Activated naive CD4-positive, alpha-beta T cell (primary cell): ENCODE measurements around the gene CMTM4.
"Not testable (repeated sequence)": the region's sequence is repeated elsewhere in the genome, so short reads cannot be mapped to it uniquely, and the experiment has no call there.

Source experiments
- DNase-seq, 4 experiments: peaks; one replicate each; lab custom pipeline; 2025; lab: John Stamatoyannopoulos, UW

CMTM4 gene

DNA sequence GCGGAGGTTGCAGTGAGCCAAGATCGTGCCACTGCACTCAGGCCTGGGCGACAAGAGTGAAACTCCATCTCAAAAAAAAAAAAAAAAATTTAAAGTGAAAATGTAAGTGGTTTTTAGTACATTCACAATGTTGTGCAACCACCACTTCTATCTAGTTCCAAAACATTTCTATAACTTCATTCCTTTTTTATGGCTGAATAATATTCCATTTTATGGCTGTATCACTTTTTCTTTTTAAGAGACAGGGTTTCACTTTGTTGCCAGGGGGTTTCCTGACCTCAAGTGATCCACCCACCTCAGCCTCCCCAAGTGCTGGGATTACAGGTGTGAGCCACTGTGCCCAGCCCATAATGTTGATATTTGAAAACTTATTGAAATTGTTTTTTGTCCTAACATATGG, 103.7 kb downstream of the CMTM4 start:
- no peak for DNase-seq

GRCh38 chr16:66592241-66592640, 104.3 kb downstream of the CMTM4 start:
- DNase-seq, result no peak

DNA sequence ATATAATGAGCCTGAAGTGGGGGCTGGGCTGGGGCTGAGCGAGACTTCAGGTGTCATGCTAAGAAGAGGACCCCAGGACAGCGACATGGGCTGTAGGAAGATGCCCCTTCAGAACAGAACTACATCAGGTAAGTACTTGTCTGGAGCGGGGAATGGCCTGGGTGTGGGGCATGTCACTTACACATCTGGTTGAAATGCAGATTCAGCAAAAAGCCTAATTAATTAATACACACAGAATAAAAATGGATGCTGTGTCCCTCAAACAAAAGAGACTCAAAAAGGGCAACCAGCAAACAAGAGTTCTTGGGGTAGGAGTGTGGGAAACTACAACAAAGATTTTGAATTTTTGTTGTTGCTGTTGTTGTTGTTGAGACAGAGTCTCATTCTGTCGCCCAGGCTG, 105.5 kb downstream of the CMTM4 start:
- DNase-seq, result no peak

- DNase-seq, result no peak
Measured at GRCh38 chr16:66590322-66590721, 106.2 kb downstream of the CMTM4 start.

GRCh38 chr16:66588981-66589713, 107.4 kb downstream of the CMTM4 start:
- peak in 2 of 4 experiments; percentile 21 to 52 for DNase-seq

GRCh38 chr16:66587881-66588600, 108.5 kb downstream of the CMTM4 start:
- DNase-seq, result no peak

DNA sequence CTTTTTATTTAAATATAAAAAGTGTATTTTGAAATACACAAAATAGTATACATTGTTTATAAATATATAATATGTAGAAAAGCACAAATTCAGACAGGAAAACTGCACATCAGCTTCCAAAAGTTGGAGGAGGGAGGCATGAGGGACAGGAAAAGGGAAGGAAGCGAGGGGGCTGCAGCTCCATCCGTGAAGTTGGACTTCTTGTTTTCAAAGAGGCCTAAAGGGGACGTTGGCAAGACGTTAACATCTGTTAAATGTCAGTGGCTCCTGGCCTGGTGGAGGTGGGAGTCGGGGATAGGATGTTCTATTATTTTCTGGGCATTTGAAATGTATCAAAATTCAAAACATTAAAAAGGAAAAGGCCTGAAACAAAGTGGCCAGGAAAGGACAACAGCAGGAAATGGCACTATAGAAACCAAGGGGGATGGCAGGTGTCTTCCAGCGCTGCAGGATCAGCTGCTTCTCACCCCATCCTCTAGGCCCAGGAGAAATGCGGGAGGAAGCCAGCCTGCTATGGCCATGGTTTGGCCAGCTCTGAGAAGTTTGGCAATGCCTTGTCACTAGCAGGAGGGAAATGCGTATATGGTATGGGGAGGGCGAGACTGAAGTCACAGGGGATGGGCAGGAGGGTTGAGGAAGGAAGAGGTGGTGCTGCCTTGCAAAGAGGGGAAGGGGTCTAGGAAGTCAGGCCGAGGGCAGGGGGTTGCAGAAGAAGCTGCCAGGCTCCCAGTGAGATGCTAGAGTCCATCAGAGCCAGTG, 110.9 kb downstream of the CMTM4 start:
- DNase-seq, result no peak

- no peak for DNase-seq
Measured at GRCh38 chr16:66581246-66581952, 115.1 kb downstream of the CMTM4 start.

DNA sequence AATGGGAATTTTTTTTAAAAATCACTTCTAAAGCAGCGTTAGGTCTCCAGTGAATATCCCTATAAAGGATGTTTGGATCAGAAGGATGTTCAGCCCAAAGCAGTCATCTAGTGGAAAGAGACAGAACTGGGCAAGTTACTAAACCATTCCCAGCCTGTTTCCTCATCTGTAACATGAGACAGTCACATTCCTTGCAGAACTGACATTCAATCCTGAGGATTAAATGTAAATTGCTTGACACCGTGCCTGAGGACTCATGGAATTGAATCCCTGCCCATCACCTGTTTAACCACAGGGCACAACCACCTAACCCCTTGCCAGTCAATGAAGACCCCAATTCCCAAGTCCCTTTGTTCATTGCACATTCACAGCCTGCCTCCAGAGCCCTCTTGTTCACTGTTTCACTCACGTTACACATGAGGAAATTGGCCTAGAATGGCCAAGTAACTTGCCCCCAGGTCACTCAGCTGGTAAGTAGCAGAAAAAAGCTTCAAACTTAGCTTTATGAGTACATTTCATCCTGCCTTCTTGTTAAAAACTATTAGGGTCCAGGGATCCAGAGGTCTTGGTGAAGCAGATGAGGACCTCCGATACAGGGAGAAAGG, 115.8 kb downstream of the CMTM4 start:
- no peak for DNase-seq

- peak in 1 of 4 experiments; percentile 9 for DNase-seq
Measured at GRCh38 chr16:66578651-66579531, 117.7 kb downstream of the CMTM4 start, which contains the start of gene CMTM2. Gene CMTM2 (plus strand): TSS chr16:66579463. CDS start chr16:66579608, 145 bp downstream.

DNA sequence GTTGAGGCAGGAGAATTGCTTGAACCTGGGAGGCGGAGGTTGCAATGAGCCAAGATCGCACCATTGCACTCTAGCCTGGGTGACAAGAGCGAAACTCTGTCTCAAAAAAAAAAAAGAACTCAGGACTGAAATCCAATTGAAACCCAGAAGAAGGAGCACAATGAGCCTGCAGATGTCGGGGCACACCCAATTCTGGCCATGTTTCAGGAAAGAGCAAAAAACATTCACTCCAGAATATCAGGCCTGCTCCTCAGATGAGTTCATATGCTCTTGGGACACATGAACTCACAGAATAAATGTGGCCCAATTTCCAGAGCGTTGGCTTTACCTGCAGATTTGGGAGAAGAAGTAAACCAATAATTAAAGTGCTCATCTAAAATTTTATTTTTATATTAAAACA, 120.2 kb downstream of the CMTM4 start:
- no peak for DNase-seq

DNA sequence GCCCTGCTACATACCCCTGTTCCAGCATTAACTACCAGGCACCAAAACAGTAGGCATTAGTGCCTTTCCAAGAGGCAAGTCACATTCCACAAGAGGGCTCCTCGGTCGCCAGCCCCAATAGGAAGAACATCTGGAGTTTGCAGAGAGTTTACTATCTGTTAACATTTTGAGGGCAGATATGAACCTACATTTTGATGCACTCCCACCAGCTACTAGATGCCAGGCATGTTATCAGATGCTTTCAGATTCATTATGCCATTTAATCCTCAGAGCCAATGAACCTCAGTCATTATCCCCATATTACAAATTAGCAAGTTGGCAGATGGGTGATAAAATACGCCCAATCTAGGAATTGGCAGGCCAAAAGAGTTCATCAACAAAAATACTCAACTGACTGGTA, 121.5 kb downstream of the CMTM4 start:
- DNase-seq, result no peak

GRCh38 chr16:66574531-66574930, 122.0 kb downstream of the CMTM4 start:
- DNase-seq, result no peak

- DNase-seq, result no peak
Measured at GRCh38 chr16:66574081-66574480, 122.5 kb downstream of the CMTM4 start.

- DNase-seq, result no peak
Measured at GRCh38 chr16:66572356-66572755, 124.2 kb downstream of the CMTM4 start.

GRCh38 chr16:66569827-66570405, 126.6 kb downstream of the CMTM4 start:
- no peak for DNase-seq

- DNase-seq, result no peak
Measured at GRCh38 chr16:66569131-66569530, 127.4 kb downstream of the CMTM4 start.

DNA sequence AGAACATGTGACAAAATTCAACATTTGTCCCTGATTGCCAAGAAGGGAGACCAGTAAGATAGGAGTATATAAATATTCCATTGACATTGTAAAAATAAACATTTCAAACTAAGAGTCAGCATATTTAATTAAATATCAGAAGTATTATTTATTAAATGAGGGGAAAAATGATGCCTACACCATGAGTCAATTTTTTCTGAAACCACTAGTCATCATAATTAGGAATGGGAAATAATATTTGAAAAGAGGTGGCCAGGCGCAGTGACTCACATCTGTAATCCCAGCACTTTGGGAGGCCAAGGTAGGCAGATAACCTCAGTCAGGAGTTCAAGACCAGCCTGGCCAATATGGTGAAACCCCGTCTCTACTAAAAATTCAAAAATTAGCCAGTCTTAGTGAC, 128.2 kb downstream of the CMTM4 start:
- no peak for DNase-seq

- DNase-seq, result not testable (repeated sequence)
Measured at GRCh38 chr16:66567270-66567669, 129.3 kb downstream of the CMTM4 start.
